Stimulated activated naive CD4-positive, alpha-beta T cell (primary cell): Measurements from ENCODE around the gene LHX5.

Experiments used
- DNase-seq, 6 experiments: peaks; one replicate each; lab custom pipeline; 2025; lab: John Stamatoyannopoulos, UW

Gene LHX5

GRCh38 chr12:113477842-113478215, 6.2 kb upstream of the LHX5 start:
- DNase-seq: no peak

- no peak for DNase-seq
Measured at GRCh38 chr12:113477171-113477841, 5.6 kb upstream of the LHX5 start.

GRCh38 chr12:113476176-113476986, 4.7 kb upstream of the LHX5 start:
- no peak for DNase-seq

GRCh38 chr12:113475451-113476175, 3.9 kb upstream of the LHX5 start:
- no peak for DNase-seq

GRCh38 chr12:113474635-113475436, 3.2 kb upstream of the LHX5 start:
- DNase-seq: no peak

GRCh38 chr12:113473942-113474341, 2.3 kb upstream of the LHX5 start:
- DNase-seq: no peak

- no peak for DNase-seq
Measured at GRCh38 chr12:113473400-113473799, 1.7 kb upstream of the LHX5 start.

- no peak for DNase-seq
Measured at GRCh38 chr12:113472191-113473121, 785 bp upstream of the LHX5 start.

- DNase-seq: no peak
Measured at GRCh38 chr12:113470871-113471618, 626 bp downstream of the LHX5 start.

- DNase-seq: no peak
Measured at GRCh38 chr12:113469949-113470743, 1.5 kb downstream of the LHX5 start.

- no peak for DNase-seq
Measured at GRCh38 chr12:113469224-113469948, 2.3 kb downstream of the LHX5 start.

- no peak for DNase-seq
Measured at GRCh38 chr12:113468365-113469223, 3.1 kb downstream of the LHX5 start.

- no peak for DNase-seq
Measured at GRCh38 chr12:113467502-113468364, 3.9 kb downstream of the LHX5 start.

GRCh38 chr12:113467142-113467501, 4.5 kb downstream of the LHX5 start:
- DNase-seq: no peak

- DNase-seq: no peak
Measured at GRCh38 chr12:113466454-113467141, 5.1 kb downstream of the LHX5 start.

- DNase-seq: no peak
Measured at GRCh38 chr12:113465808-113466453, 5.7 kb downstream of the LHX5 start.
